GM12874 (cell line): ENCODE data around the gene MSANTD2.

Source experiments
- CTCF ChIP-seq: IDR thresholded peaks from 2 replicates; pipeline ENCODE4 v1.5.1; 2011; ENCODE audit warnings: low read depth, mild to moderate bottlenecking, control low read depth, low read length, moderate library complexity; ENCODE audit not compliant: insufficient read depth

MSANTD2 gene

DNA sequence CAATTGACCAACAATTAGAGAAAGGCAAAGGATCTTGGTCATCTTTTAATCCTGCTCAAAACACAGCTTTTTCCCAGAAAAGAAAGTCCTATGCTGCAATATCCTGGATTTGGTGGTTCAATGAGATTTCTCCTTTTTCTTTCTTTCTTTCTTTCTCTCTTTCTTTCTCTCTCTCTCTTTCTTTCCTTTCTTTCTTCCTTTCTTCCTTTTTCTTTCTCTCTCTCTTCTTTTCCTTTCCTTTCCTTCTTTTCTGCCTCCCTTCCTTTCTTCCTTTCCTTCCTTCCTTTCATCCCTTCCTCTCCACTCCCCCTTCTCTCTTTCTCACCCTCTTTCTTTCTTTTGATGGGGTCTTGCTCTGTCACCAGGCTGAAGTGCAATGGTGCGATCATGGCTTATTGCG, 31.7 kb upstream of the MSANTD2 start:
- TF ChIP-seq CTCF: no peak

DNA sequence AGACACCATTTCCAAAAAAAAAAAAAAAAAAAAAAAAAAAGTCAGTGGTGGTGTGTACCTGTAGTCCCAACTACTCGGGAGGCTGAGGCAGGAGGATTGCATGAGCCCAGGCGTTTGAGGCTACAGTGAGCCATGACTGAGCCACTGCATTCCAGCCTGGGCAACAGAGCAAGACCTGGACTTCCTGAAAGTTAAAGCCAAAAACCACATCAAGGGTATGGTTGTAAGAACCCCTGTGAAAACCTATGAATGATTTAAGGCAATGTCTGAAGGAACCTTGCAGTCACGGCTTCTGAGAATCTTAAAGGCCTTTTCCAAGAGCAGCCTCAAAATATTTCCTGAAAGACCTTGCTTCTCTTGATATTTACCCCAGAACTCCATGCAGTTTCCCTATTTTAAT, 30.5 kb upstream of the MSANTD2 start:
- no peak for TF ChIP-seq CTCF

DNA sequence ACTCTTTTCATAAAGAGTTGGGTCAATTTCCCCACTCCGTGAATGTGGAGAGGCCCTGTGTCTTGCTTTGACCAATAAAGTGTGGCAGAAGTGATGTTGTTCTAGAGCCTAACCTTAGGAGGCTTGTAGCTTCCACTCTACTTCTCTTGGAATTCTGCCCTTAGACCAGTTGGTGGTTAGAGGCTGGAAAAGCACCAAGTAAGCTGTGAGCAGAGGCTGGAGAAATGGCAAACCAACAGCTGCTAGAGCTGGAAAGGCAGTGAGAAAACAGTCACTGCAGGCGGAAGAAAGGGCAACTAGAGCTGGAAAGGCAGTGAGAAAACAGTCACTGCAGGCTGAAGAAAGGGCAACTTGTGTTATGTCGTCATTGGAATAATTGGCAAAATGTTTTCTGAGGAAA, 29.8 kb upstream of the MSANTD2 start:
- TF ChIP-seq CTCF: no peak

GRCh38 chr11:124825876-124826275, 25.7 kb upstream of the MSANTD2 start:
- no peak for TF ChIP-seq CTCF

GRCh38 chr11:124823512-124824376, 23.5 kb upstream of the MSANTD2 start:
- TF ChIP-seq CTCF: no peak

GRCh38 chr11:124821995-124822730, 22.0 kb upstream of the MSANTD2 start:
- TF ChIP-seq CTCF: no peak

- no peak for TF ChIP-seq CTCF
Measured at GRCh38 chr11:124817036-124817435, 16.8 kb upstream of the MSANTD2 start.
